ENCODE data around the gene COL18A1.

COL18A1 gene

DNA sequence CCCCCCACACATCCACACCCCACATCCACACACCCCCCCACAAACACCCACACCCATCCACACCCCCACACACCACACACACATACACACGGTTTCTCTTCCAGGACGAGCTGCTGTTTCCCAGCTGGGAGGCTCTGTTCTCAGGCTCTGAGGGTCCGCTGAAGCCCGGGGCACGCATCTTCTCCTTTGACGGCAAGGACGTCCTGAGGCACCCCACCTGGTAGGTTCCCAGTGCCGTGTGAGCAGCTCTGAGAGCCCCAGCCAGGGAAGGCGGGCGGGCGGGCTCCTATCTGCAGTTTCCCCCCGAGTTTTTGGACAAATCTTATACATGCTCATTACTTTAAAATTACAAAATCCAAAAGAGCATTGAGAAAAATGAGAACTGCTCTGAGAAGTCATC lies 106.0 kb downstream of the COL18A1 start:
- no peak for DNase-seq

DNA sequence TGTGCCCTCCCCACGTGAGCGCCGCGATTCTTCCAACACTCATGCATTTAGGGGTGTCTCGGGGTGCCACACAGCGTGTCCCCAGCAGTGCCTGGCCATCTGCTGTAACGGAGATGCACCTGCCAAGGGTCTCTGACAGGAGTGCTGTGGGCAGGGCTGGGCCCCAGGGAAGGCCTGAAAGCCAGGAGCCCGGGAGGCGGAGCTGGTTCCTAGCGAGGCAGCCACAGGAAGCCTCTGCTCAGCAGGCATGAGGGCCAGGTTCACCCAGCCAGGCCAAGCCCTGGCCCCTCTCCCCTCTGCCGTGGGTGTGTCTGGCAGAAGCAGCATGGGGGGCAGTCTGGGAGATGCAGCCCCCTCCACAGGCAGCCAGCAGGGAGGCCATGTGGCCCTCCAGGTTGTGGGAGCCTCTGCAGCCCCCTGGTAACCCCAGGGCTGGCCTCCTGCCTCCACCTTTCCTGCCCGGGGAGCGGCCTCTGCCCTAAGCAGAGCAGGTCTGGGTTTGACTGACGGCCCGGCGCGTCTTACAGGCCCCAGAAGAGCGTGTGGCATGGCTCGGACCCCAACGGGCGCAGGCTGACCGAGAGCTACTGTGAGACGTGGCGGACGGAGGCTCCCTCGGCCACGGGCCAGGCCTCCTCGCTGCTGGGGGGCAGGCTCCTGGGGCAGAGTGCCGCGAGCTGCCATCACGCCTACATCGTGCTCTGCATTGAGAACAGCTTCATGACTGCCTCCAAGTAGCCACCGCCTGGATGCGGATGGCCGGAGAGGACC lies 106.9 kb downstream of the COL18A1 start:
- no peak for DNase-seq

DNA sequence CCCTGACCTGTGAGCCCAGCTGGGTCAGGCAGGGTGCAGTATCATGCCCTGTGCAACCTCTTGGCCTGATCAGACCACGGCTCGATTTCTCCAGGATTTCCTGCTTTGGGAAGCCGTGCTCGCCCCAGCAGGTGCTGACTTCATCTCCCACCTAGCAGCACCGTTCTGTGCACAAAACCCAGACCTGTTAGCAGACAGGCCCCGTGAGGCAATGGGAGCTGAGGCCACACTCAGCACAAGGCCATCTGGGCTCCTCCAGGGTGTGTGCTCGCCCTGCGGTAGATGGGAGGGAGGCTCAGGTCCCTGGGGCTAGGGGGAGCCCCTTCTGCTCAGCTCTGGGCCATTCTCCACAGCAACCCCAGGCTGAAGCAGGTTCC lies 107.6 kb downstream of the COL18A1 start:
- no peak for DNase-seq

DNA sequence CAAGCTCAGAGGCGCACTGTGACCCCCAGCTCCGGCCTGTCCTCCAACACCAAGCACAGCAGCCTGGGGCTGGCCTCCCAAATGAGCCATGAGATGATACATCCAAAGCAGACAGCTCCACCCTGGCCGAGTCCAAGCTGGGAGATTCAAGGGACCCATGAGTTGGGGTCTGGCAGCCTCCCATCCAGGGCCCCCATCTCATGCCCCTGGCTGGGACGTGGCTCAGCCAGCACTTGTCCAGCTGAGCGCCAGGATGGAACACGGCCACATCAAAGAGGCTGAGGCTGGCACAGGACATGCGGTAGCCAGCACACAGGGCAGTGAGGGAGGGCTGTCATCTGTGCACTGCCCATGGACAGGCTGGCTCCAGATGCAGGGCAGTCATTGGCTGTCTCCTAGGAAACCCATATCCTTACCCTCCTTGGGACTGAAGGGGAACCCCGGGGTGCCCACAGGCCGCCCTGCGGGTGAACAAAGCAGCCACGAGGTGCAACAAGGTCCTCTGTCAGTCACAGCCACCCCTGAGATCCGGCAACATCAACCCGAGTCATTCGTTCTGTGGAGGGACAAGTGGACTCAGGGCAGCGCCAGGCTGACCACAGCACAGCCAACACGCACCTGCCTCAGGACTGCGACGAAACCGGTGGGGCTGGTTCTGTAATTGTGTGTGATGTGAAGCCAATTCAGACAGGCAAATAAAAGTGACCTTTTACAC lies 108.2 kb downstream of the COL18A1 start:
- no peak for DNase-seq

DNA sequence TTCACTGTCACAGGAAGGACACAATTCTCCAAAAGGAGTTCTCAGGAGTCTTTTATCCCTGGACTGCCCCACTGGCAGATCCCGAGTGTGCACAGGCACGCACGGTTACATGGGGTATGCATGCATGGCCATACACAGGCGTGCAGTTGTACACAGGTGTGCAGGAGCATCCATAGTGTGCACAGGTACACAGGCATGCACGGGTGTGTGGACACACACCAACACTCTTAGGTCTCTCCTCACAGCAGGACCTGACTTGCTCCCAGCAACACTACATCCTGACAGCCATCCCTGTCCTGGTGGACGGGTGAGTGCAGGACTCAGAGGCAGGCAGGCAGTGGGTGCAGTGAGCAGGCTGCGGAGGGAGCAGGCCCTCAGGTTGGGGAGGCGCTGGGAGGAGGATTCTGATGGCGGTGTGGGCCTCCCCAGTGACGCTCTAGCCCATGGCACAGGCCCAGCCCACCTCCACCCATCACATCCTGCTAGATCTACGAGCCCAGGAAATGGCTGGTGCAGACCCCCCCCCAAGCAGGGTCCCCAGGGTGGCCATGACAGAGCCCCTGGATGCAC lies 108.9 kb downstream of the COL18A1 start:
- no peak for DNase-seq

DNA sequence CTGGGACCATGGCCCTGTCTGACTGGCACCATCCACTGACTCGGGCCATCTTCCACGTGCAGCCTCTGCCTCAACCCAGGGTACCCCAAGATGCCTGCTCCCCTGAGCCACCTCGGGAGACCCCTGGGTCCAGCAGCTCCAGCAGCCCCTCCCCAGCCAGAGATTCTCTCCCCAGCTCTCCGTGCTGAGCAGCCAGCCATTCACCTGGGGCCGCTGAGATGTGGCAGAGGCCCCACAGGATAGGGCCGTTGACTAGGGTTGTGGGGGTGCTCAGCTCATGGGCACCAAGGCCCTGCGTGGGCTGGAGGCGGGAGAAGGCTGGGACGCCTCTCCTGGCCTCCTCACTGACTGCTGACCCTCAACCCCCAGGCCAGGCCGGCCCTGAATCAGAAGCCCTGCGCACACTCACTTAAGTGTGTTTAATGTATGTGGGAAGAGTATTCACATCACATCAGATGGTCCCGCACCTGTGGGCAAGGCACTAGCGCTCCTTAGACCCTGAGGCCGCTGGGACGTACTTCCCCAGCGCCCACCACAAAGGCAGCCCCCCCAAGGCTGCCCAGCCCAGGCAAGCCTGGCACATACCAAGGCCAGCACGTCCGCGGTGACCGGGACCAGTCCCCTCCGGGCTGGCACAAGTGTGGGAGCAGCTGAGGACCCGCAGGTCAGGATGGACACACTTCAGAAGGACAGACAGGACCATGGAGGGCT lies 109.5 kb downstream of the COL18A1 start:
- no peak for DNase-seq

DNA sequence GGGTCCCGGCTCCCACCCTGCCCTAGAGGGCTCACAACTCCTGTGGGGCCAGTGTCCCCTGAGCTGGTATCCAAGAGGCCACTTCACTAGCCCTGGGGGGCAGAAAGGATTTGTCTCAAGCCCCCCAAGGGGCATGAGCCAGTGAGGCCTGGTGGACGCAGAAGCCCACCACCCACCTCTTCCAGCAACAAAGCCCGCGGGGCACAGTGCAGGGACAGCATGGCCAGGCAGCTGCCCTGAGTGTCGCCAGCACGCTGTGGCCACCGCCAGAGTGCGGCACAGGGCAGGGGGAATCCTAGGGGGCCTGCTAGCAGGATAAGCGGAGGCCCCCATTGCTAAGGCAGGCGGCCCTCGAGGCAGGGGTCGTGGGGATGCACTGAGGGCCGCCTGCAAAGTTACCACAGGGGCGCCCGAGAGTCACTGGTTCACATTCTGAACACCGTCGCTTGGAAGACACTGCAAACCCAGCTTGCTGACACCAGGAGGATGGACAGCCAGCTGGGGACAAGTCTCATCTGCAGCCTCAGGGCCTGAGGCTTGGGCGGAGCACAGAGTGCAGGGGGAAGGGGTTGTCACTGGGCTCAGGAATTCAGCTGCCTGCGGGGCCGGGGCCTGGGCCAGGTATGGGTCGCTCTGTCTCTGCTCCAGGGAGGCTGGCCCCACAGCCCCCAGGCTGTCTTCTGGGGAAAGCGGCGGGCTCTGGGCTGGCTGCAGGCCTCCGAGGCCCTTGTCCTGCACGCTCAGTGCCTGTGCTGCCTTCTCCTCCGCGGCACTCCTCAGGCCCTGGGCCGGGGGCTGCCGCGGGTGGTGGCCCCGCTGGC lies 110.5 kb downstream of the COL18A1 start:
- DNase-seq: no peak

DNA sequence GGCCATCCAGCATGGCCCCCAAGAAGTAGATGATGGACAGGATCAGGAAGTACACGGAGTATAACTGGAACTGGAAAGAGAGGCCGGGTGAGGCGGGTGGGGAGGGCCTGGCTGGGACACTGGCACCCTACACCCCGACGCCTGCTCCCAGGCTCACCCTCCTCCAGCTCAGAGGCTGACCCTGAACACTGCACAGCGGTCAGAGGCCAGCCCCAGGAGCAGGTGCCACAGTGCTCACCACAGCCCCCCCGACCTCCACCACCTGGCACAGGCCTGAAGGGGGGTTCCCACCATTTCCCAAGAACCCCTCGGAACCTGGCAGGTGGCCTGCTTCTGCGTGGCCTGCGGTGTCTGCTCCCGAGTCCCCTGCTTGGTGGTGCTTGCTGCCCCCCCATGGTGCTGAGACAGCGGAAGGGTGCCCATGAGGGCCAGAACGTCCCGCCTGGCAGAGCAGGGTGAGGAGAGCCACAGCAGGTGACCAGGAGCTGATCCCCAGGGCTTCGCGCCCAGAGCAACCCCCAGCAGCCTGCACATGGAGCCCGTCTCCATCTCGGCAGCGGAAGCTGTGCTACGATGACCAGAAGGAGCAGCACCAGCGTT lies 111.2 kb downstream of the COL18A1 start:
- DNase-seq: no peak

DNA sequence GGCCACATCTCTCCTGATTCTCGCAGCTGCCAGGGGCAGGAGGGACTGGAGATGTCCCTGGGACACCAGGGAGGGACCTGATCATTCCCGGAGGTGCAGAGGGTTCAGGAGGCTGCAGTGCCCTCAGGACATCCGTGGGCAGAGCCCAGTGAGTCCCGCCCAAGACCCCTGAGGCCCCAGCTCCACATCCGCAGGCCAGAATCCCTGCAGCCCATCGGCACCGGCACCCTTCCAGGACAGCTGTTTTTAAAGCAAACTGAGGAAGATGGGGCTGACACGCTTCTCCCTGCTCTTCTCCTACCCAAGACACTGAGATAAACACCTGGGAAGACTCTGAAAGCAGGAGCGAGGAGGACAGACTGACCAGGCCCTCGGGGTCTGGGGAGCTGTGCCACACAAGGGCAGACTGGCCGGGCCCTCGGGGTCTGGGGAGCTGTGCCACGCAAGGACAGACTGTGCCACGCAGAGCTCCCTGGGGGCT lies 111.7 kb downstream of the COL18A1 start:
- DNase-seq: no peak

DNA sequence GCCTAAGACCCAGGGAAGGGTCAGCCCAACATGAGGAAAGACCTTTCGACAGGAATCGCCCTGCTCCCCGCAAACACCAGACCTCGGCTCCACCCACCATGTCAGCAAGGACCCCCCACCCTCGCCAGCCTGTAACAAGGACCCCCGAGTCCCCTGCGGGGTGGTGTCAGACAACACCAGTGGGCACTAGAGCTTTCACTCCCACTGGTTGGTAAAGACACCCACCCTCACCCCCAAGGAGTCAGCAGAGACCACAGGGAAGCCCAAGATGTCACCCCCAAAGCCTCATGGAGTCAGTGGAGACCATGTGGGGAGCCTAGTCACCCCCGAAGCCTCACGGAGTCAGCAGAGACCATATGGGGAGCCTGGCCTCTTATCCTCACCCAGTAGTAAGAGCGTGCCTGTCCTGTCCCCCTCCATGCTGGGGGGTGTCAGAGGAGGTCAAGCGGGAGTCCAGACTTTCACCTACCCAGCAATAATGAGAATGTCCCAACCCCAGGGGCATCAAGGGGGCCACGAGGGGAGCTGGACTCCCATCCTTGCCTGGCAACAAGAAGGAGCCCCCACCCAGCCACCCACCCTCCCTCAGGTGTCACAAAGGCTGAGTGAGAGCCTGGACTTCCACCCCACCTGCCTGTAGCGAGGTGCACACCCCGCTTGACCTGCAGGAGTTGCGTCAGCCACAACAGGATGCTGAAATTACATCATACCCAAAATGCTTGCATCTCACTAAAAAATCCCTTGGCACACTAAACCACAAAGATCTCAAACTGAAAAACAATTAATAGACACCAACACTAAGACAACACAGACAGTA lies 112.5 kb downstream of the COL18A1 start:
- no peak for DNase-seq

DNA sequence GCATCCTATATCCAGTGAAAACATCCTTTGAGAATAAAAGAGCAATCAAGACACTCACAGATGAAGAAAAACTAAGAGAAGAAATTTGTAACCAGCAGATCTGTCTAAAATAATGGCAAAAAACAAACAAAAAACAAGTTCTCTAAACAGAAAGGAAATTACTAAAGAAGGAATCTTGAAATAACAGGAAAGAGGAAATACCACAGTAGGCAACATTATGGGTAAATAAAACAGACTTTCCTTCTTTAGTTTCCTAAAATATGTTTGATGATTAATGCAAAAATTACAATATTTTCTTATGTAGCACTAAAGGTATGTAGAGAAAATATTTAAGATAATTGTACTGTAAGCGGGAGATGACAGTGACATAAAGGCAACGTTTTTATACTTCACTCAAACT lies 113.8 kb downstream of the COL18A1 start:
- DNase-seq: no peak

DNA sequence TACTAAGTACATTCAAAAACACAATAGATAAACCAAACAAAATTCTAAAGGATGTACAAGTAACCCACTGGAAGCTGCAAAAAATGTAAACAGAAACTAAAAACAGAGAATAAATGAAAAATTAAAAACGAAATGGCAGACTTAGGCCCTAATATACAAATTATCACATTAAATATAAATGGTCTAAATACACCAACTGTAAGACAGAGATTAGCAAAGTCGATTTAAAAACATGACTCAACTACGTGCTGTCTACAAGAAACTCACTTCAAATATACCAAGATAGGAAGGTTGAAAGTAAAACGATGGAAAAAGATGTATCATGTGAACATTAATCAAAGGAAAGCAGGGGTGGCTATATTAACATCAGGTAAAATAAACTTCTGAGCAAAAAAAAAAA lies 114.2 kb downstream of the COL18A1 start:
- no peak for DNase-seq

DNA sequence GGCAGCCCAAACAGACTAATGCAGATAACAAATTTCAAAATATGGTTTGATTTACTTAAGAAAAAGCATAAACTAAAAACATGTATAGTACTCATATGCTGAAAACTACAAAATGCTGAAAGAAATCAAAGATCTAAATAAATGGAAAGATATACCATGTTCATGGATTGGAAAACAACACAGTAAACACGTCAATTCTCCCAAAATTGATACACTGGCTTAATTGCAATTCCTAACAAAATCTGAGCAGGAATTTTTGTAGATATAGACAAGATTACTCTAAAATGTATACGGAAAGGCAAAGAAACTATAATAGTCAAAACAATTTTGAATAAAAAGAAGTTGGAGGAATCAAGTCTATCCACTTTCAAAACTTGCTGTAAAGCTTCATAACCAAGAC lies 116.3 kb downstream of the COL18A1 start:
- no peak for DNase-seq

DNA sequence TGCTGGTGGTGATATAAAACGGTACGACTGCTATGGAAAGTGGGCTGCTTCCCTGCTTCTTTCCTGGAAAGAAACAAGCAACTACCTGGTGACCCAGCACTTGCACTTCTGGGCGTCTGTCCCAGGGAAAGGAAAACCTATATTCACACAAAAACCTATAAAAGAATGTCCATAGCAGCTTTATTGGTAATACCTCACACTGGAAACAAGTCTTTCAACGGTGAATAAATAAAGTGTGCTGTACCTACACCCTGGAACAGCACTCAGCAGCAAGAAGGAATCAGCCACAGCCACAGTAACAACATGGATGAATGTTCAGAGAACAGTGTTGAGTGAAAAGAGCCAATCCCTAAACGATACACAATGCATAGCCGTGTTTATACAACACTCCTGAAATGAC lies 117.4 kb downstream of the COL18A1 start:
- DNase-seq: no peak

DNA sequence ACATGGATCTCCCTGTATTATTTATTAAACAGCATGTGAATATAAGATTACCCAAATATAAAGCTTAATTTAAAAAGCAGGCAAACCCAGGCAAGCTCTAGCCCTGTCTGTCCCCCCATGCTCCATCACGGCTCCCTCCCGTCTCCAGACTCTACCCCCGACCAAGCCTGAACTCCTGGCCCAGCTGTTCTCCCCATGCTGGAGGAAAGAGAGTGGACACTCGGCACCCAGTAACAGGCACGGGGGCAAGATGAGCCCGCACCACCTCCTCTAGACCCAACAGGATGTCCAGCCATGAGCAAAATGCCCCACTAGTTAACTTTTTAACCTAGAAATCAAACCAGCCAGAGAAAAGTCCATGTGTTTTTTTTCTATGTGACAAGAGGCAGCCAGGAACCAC lies 118.0 kb downstream of the COL18A1 start:
- no peak for DNase-seq

DNA sequence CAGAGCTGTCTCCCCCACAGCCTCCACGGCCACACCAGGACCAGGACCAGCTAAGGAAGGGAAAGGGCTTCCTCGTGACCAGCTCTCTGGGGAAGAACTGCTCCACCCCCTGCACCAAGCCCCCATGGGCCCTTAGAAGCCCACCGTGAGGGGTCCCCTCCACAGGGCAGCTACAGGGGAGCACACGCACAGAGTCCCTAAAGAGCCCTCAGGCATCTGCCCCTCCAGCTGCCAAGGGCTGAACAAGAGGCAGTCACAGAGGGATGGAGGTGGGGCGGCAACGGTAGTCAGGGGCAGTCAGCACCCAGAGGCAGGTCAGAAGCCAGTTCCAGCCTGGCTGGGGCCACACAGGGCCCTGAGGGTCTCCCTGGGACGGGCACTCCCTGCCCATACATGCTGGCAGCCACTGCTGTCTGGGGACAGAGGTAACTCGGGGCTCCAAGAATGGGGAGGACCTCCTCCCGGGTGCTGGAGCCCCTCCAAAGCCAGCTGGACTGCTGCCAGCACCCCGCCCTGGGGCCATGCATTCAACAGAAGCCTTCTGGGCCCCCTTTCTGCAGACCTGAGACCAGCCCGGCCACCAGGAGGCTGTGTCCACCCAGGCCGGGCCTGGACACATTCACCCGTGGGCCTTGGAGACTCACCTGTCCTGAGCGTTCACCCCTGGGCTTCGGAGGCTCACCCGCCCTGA lies 118.6 kb downstream of the COL18A1 start:
- DNase-seq: no peak

DNA sequence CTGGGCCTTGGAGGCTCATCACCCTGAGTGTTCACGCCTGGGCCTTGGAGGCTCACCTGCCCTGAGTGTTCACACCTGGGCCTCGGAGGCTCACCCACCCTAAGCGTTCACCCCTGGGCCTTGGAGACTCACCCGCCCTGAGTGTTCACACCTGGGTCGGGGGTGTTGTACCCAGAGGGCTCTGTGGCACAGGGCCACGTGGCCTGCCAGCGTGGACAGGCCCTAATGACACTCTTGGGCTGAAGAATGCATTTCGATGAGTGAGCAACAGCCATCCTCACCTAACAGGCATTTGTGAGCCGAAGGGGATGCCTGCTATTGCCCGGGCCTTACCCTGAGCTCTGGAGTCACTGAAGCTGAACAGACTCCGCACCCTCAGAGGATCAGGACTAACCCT lies 119.8 kb downstream of the COL18A1 start:
- no peak for DNase-seq

DNA sequence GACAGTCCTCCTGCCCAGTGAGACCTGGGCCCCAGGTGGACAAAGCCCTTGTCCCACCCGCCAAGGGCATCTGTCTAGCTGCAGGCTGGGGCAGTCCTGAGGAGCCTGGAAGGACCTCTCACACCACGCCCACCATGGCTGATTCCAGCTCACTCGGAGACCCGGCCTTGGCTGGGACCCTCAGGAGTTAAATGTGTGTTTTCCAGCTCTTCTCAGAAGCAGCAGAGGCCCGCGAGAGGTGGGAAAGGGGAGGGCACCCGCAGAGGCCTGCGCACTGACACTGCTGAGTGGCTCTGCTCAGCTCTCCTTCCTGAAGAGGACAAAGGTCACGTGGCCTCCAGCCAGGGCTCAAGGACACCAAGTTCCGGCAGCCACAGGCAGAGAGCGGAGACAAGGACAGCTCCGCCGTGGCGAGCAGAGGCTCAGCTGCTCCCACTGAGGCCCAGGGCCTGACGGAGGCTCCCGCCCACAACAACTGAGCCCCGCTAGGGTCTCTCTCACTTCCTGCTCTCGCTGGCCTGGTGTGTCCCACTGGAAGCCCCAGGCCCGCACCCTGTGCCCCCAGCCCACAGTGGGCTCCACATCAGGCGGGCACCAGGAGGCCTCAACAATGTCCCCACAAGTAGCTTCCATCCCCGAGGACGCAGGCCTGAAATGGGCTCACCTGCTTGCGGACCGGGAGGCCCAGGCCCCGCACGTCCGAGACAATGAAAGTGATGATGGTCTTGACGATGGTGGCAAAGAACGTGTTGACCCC lies 120.4 kb downstream of the COL18A1 start:
- DNase-seq: no peak

DNA sequence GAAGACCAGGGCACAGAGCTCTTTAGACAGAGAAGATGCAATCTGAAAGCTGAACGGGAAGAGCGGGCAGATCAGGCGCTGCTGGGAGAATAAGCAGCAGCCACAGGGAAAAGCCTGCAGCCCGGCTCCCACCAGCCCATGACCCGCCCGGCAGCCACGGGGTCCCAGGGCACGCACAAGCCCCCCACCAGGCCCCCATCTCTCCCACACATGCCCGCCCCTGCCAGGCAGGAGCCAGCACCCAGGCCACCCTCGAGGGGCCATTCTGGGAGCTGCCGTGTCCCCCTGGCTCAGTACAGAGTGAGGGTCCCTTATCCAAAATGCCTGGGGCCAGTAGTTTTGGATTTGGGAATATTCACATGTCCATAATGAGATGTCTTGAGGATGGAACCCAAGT lies 120.9 kb downstream of the COL18A1 start:
- DNase-seq: no peak

All from activated CD4-positive, CD25-positive, alpha-beta regulatory T cell treated with anti-CD3 and anti-CD28 coated beads, Interleukin-2, amount 50 U/mL, for 72 hours (primary cell).